ENCODE data around the gene SPAM1.
"Not testable (repeated sequence)": the region's sequence is repeated elsewhere in the genome, so short reads cannot be mapped to it uniquely, and the experiment has no call there.

The SPAM1 gene, protein sequence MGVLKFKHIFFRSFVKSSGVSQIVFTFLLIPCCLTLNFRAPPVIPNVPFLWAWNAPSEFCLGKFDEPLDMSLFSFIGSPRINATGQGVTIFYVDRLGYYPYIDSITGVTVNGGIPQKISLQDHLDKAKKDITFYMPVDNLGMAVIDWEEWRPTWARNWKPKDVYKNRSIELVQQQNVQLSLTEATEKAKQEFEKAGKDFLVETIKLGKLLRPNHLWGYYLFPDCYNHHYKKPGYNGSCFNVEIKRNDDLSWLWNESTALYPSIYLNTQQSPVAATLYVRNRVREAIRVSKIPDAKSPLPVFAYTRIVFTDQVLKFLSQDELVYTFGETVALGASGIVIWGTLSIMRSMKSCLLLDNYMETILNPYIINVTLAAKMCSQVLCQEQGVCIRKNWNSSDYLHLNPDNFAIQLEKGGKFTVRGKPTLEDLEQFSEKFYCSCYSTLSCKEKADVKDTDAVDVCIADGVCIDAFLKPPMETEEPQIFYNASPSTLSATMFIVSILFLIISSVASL

DNA sequence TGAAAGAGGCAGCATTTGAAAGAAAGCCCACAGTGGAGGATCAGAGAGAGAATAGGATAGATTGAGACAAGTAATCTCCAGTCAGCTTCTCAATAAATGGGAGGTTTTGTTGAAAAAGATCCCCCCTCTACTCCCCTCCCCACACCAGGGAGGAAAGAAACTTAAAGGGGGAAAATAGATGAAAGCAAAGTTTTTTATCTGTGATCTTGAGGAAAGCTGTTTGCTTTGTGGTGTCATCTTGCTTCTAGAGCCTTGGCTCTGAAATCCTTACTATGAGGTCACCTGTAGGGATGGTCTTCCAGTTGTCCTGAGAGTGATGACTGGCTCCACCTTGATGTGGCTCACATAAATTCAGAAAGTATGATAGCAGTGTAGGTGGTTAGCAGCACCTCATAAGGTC is at the start of gene SPAM1:
SPAM1 (plus strand) TSS at position 301 of the 400 bp plus-strand sequence. CDS start 28,330 bp downstream, outside the sequence.
- no peak for DNase-seq (ENCODE audit: low read depth in 3 of 3, low spot score in 1 of 3)

DNA sequence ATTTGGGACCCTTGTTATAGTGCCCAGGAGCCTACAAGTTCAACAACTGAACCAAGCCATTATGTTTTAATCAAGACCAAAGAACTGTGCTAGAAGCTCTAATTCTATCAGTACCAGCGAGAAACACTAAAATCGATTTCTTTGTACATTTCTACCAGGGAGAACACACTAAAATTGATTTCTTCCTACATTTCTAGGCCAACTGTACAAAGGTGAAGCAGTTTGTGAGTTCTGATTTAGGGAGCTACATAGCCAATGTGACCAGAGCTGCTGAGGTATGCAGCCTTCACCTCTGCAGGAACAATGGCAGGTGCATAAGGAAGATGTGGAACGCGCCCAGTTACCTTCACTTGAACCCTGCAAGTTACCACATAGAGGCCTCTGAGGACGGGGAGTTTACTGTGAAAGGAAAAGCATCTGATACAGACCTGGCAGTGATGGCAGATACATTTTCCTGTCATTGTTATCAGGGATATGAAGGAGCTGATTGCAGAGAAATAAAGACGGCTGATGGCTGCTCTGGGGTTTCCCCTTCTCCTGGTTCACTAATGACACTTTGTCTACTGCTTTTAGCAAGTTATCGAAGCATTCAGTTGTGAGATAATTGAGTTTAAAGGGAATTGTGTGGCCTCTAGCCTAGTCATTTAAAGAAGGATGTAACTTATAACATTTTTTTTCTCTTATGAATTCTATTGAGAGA is 48.3 kb upstream of the SPAM1 start:
- no peak for DNase-seq (ENCODE audit: low read depth in 3 of 3, low spot score in 1 of 3)

DNA sequence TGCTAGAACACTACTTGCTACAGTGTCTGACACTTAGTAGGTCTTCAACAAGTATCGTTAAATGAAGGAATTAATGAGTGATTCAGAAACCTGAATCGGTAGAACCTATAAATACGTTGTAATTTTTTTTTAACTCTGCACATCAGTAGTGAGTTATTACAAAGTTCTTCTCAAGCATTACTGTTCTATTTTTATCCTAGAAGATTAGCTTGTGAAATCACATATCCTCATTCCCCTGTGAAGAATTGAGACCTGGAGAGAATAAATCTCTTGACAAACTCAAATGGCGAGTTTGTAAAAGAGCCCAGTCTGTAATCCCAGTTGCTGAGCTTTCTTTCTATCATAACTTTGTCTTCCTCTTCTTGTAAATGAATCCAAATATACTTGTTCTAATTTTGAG is 45.4 kb upstream of the SPAM1 start:
- DNase-seq (ENCODE audit: low read depth in 3 of 3, low spot score in 1 of 3) = no peak

DNA sequence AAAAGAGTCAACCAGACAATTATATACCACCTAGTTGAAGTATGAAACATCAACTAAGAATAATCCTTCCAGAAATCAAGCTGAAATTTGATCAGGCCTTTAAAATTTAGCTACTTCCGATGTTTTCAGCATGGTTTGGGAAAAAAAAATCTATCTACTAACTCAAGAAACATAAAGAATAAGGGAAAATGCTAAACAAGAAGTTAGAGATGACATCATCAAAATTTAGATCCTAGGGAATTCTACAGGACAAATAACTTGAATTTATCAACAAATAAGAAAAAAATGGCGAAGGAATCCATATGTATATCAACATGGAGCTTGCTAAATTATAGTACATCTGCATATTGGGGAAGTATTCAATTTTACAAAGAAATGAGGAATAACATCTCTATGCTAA is 43.7 kb upstream of the SPAM1 start:
- no peak for DNase-seq (ENCODE audit: low read depth in 3 of 3, low spot score in 1 of 3)

DNA sequence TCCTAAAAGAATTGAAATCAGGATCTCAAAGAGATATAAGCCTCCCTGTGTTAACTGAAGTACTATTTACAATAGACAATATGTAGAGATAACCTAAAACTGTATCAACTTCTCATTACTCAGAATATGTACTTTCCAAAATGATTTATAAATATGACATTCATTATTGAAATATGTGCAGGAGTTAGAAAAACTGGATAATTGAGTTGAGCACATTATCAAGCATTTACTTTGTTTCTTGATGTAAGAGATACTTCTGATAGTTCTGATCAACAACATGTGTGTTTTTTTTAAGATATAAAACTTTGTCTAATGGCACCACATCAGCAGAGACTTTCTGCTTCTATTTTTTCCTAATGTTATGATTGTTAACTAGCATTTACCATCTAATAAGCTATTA is 41.9 kb upstream of the SPAM1 start:
- no peak for DNase-seq (ENCODE audit: low read depth in 3 of 3, low spot score in 1 of 3)

DNA sequence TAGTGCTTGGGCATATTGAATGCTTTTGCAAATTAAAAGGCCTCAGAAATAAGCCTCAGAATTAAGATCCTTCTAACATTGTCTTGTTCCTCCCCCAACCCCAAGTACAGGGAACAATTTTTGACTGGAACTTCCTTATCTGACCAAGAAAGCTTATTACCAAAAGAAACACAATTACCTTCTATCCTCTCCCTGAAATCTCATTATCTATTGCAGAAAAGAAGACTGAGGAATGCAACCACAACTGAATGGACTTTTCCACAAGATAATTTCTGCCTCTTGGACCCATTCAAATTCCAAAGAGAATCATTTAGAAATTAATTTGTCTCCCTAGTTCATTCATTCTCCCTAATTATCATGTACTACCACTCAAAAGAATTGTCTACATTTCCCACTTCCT is 36.8 kb upstream of the SPAM1 start:
- no peak for DNase-seq (ENCODE audit: low read depth in 3 of 3, low spot score in 1 of 3)

DNA sequence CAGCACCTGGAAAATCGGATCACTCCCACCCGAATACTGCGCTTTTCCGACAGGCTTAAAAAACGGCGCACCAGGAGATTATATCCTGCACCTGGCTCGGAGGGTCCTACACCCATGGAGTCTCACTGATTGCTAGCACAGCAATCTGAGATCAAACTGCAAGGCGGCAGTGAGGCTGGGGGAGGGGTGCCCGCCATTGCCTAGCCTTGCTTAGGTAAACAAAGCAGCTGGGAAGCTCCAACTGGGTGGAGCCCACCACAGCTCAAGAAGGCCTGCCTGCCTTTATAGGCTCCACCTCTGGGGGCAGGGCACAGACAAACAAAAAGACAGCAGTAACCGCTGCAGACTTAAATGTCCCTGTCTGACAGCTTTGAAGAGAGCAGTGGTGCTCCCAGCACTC is 30.3 kb upstream of the SPAM1 start:
- DNase-seq (ENCODE audit: low read depth in 3 of 3, low spot score in 1 of 3) = not testable (repeated sequence)

DNA sequence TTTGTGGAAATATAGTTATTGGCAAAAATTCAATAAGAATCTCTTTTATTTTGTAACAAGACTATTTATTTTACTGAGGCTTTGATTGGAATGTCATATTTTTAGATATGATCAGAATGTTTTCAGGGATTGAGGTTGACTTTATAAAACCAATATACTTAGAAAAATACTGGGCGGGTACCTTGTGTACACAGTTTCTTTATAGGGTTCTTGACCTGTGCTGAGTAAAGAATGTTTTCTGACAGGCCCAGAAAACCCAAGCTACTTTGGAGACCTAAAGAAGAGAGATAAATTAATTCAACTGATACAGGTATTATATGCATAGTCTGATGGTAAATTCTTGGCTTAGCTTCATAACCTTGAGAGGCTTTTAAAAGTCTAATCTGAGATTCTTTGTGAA is 23.9 kb upstream of the SPAM1 start:
- DNase-seq (ENCODE audit: low read depth in 3 of 3, low spot score in 1 of 3) = no peak

DNA sequence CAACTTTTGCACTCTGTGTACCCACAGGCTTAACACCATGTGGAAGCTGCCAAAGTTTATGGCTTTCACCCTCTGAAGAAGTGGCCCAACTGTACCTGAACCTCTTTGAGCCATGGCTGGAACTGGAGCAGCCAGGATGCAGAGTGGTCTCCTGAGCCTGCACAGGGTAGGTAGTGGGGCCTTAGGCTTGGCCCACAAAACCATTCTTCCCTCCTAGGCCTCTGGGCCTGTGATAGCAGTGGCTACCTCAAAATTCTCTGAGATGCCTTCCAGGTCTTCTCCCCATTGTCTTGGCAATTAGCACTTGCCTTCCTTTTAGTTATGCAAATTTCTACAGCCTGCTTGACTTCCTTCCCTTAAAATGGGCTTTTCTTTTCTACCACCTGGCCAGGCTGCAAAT is 19.3 kb upstream of the SPAM1 start:
- no peak for DNase-seq (ENCODE audit: low read depth in 3 of 3, low spot score in 1 of 3)

DNA sequence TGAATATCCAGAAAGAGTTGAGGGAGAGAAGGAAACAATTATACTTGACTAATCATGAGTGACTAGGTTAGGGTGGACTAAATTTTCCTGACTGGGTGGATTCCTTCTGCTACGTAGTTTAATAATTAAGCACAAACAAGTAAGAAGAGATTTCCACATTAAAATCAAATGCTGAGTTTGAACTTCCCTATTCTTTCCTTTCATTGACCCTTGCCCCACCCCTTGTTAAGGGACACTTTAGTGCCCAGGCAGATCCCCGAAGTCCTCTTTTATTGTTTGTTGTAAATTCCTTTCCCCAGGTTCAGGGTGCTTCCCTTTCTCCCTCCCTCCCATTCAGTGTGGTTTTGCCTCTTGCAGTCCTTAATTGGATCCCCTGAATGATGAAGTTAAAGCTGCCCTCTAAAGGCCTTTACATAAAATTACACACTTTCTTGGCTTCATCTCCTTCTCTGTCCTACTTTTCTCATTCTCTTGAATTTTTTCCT is 8.8 kb upstream of the SPAM1 start:
- DNase-seq (ENCODE audit: low read depth in 3 of 3, low spot score in 1 of 3) = no peak

DNA sequence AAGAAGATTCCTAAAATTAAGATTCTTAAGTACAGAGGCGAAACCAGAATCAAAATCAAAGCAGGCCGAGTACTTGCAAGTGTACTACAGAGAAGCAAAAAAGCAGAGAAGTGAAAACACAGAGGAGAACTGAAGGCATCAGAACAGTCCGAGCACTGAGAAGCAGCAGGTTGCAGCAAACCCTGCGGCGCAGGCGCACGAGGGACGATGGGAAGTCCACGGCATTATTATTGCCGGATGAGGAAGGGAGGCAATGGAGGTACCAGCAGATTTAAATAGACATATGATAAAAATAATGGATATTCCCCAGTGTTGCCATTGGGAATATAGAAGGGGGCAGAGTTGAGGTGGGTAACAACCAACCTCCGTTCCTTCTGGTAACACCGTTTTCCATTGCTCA is 7.2 kb upstream of the SPAM1 start:
- DNase-seq (ENCODE audit: low read depth in 3 of 3, low spot score in 1 of 3) = no peak

DNA sequence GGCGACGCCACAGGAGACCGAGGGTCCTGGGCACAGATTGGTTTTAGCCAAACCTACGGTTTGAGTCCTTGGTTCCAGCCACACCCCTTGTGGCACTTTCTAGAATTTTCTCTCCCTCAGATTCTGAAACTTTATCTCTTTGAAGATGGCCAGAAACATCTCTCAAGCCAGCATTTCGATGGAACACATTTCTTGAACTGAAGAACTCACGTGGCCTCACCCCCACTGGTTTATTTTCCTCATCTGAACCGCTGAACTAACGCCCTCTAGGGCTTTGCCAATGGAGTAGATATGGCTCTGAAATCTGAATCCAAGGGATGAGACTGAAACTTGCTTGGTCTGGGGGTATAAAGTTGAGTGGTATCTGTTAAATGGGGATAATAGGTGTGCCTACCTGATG is 6.7 kb upstream of the SPAM1 start:
- DNase-seq (ENCODE audit: low read depth in 3 of 3, low spot score in 1 of 3) = no peak

DNA sequence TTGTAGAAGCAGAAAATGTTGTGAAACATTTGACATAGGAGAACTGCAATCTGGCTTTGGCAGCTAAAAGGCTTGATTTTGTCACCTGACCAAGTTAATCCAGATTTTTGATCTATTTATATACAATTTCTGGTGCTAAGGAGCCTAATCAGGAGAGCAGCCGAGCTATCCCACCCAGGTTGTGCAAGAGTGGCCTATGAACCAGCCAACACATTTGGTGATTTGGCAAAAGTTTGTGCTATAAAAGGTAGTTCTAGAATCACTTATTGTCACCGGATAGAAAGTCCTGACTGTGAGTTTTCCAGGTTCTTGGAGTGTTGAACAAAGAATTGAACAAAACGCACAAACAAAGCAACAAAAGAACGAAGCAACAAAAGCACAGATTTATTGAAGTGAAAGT is 1.4 kb upstream of the SPAM1 start:
- no peak for DNase-seq (ENCODE audit: low read depth in 3 of 3, low spot score in 1 of 3)

DNA sequence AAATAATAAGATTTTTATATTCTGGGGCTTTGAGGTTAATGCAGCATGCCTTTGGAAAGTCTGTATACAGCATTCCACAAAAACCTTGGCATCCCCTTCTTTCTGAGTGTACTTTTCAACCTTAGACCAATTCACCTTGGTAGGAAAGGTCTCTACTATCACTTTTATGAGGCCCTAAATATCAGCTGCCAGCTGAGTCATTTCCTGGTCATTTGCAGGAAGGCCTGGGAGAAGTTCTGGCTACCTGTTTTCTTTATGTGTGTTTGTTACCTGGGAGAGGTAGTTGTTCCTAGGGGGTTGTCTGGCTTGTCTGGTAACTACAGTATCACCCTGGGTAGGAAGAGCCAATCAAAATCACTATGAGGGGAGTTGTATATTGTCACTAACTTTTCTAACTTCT is 4.1 kb downstream of the SPAM1 start:
- no peak for DNase-seq (ENCODE audit: low read depth in 3 of 3, low spot score in 1 of 3)

DNA sequence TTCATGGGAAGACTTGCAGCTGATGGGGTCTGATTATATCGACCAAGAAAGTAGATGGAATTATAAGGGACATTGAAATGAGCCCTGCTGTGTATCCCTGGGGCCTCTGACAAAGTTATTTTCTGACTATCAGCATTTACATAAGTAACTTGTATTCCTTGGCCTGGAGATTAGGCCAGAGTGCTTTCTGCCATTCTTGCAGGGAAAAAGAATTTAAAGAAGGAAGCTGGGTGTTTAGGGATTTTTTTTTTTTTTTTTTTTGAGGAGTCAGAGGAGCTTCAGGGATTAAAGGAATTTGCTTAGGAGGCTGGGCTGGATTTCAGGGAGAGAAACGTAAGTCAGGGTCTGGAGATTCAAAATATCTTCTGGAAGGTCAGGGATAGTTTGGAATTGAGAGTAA is 4.6 kb downstream of the SPAM1 start:
- no peak for DNase-seq (ENCODE audit: low read depth in 3 of 3, low spot score in 1 of 3)

DNA sequence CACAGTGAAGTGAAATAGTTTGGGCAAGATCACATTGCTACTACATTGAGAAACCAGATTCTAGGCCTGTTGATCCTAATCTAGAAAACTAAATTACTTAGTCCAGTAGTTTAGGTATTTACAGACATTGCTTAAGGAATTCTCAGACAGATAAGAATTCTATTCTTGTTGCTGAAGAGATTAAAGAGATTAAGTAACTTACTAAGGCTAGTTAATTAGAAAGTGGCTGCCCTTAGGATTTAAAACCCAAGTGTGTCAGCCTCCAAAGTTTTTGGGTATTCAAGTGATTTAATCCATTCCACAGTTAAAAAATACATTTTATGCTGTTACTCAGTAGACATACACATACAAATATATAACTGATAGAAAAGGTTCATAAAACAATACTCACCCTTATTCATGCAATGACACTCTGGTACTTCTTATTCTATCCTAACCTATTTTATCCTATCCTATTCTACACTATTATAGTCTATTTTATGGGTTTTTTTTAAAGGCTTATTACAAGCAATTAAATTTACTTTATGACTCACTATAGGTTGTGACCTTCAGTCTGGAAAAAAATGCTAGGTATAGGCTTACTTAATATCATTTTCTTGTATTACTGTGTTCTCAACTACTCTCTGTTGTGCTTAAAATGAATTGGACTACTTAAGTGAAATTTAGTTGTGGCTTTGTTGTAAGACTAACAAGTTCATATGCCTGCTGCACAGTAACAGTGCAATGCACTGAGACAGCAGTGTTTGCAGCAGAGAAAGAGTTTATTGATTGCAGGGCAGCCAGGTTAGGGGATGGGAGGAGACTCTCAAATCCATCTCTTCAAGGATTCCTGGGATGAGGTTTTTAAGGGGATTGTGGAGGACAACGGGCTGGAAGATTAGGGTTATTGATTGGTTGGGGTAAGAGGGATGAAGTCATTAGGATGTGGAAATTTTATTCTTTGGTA is 10.7 kb downstream of the SPAM1 start:
- DNase-seq (ENCODE audit: low read depth in 3 of 3, low spot score in 1 of 3) = no peak

DNA sequence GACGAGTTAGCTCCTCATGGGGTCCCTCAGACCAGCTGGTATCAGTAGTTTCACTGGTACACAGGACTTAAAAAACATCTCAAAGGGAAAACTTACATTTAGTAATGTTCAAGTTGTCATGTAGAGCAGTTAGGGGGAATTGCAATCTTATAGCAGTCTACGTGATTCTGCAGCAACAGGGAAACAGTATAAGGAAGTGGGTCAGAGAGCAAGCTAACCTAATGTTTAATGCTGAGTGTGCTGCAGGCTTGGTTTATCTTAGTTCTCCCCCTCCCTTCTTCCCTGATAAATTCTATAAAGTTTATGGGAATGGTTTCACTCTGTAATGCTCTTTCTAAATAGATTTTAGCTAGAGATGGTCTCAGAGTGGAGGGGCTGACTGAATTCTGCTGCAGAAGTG is 11.3 kb downstream of the SPAM1 start:
- no peak for DNase-seq (ENCODE audit: low read depth in 3 of 3, low spot score in 1 of 3)

DNA sequence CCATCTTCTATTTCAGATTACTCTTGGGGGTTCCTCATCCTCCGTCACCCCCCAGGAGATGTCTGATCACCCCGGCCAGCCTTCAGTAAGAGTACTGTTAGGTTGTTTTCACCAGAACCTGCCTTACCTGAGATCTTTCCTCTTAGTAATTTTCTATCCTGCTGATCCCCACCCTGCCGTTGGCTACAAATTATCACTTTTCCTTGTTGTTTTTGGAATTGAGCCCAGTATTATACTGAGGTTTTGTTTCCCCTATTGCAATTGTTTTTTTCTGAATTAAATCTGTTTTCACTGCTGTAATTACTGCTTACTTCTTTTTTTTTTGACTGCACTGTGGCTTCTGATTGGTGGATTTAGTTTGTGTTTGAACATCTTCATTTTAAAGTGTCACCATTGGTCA is 14.7 kb downstream of the SPAM1 start:
- DNase-seq (ENCODE audit: low read depth in 3 of 3, low spot score in 1 of 3) = no peak

DNA sequence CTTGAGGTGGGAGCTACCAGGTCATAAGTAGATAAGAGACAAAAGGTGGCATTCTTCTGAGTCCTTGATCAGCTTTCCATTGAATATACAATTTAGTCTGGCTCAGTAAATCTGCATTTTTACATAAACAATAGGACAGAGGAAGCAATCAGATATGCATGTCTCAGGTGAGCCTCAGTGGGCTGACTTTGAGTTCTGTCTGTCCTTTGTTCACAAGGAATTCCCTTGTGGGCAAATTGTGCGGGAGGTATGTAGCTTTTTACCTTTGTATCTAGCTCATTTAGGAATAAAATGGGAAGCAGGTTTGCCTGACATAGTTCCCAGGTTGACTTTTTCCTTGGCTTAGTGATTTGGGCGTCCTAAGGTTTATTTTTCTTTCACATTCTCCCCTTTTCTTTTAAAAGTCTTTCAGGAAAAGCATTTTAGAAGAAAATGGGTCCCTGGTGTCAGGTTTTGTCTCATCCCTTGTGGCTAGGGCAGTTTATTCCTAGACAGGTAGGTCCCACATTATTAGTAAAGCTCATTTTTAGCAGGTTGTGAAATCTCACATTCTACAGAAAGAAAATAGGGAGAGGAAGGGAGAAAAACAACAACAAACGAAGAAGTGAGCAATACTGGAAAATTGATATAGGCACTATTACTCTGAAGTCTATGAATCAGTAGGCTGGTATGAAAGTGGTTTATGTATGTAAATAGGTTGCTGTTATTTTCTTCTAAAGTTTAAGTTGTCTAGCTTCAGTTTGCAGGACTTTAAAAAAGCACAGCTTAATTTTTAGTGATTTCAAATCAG is 16.5 kb downstream of the SPAM1 start:
- DNase-seq (ENCODE audit: low read depth in 3 of 3, low spot score in 1 of 3) = no peak

DNA sequence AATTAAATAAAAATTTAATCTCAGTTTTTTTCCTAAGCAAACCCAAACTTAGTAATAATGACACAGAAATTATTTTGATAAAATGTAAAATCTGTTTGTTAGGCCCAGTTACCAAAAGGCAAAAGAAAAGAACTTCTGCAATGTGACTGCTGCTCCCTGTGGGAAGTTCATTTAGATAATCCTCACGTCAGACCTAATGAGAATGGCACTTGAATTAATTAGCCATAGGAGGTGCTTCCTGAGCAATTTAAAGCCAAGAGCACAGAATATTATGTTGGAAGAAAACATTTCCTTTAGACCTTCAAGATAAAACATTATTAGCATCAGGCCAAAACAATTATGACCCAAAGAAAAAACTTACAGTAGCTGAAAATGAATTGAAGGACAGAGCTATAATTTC is 19.4 kb downstream of the SPAM1 start:
- DNase-seq (ENCODE audit: low read depth in 3 of 3, low spot score in 1 of 3) = no peak

DNA sequence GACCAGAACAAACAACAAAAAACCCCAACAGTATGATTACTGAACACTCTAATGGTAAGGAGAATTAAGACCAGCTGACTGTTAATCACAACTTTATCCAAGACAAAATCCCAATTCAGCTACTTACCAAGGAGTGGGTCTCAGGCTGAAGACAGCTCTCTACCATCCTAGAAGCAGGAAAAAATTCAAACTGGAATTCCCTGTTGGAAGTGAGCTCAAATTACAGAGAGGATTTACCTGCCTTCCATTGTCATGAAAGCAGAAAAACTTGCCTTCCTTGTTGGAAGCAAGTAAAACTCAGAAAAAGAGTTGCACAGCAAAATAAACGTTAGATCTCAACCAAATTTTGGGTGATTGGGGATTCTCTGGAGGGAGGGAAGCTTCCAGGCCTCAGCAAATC is 20.9 kb downstream of the SPAM1 start:
- DNase-seq (ENCODE audit: low read depth in 3 of 3, low spot score in 1 of 3) = no peak
